Mesendoderm (in vitro differentiated cells): Measurements from ENCODE around the gene ESYT1.

ENCODE experiments used
- DNase-seq: peaks from one replicate; pipeline ENCODE4 v3.0.0; 2013
- H2AK5ac ChIP-seq: 2 replicates; pipeline ENCODE4 v1.6.1; 2013; ENCODE audit warnings: low read length, inconsistent platforms
- H2BK120ac ChIP-seq: 2 replicates; pipeline ENCODE4 v1.6.1; 2013; ENCODE audit warnings: low read depth, mild to moderate bottlenecking, low read length, moderate library complexity, mixed read lengths
- H2BK15ac ChIP-seq: replicated peaks from 2 replicates; pipeline ENCODE4 v1.6.1; 2013; ENCODE audit warnings: low read depth, mild to moderate bottlenecking, moderate library complexity
- H2BK5ac ChIP-seq: 2 replicates; pipeline ENCODE4 v1.6.1; 2013; ENCODE audit warnings: low read length, inconsistent platforms
- H3K18ac ChIP-seq: 2 replicates; pipeline ENCODE4 v1.6.1; 2013; ENCODE audit warnings: mild to moderate bottlenecking, low read length, mixed read lengths
- H3K23ac ChIP-seq: one replicate; pipeline ENCODE4 v1.6.1; 2013; ENCODE audit warnings: low read length
- H3K27ac ChIP-seq: 2 replicates; pipeline ENCODE4 v1.5.1; 2013; ENCODE audit warnings: low read depth, mild to moderate bottlenecking, inconsistent platforms, low read length, moderate library complexity
- H3K27me3 ChIP-seq: 2 replicates; pipeline ENCODE4 v1.6.1; 2013; ENCODE audit warnings: low read length, control low read depth, mild to moderate bottlenecking, inconsistent platforms; ENCODE audit not compliant: insufficient read depth, poor library complexity
- H3K36me3 ChIP-seq: 2 replicates; pipeline ENCODE4 v1.6.1; 2013; ENCODE audit warnings: low read length, inconsistent platforms; ENCODE audit not compliant: control insufficient read depth, insufficient read depth
- H3K4ac ChIP-seq: one replicate; pipeline ENCODE4 v1.6.1; 2013; ENCODE audit warnings: low read depth, mild to moderate bottlenecking, low read length, moderate library complexity
- H3K4me1 ChIP-seq: 2 replicates; pipeline ENCODE4 v1.6.1; 2013; ENCODE audit warnings: low read depth, low read length, inconsistent platforms; ENCODE audit not compliant: control insufficient read depth
- H3K4me2 ChIP-seq: 2 replicates; pipeline ENCODE4 v1.6.1; 2013; ENCODE audit warnings: low read length
- H3K4me3 ChIP-seq: 2 replicates; pipeline ENCODE4 v1.5.1; 2013; ENCODE audit warnings: mild to moderate bottlenecking, low read length
- H3K56ac ChIP-seq: one replicate; pipeline ENCODE4 v1.6.1; 2013; ENCODE audit warnings: low read length
- H3K79me1 ChIP-seq: 2 replicates; pipeline ENCODE4 v1.6.1; 2013; ENCODE audit warnings: low read length, inconsistent platforms
- H3K79me2 ChIP-seq: 2 replicates; pipeline ENCODE4 v1.6.1; 2013; ENCODE audit warnings: mild to moderate bottlenecking, low read length; ENCODE audit not compliant: control insufficient read depth, insufficient read depth
- H3K9ac ChIP-seq: 2 replicates; pipeline ENCODE4 v1.6.1; 2013; ENCODE audit warnings: low read length, inconsistent platforms
- H4K5ac ChIP-seq: one replicate; pipeline ENCODE4 v1.6.1; 2013; ENCODE audit warnings: low read length
- H4K8ac ChIP-seq: one replicate; pipeline ENCODE4 v1.6.1; 2013; ENCODE audit warnings: low read depth, mild to moderate bottlenecking, control low read depth, low read length, moderate library complexity
- WGBS: extraction: QIAGEN DNeasy Blood & Tissue Kit; methylation state at CpG from one replicate; pipeline ENCODE4 v1.1.7; 2013; ENCODE audit warnings: low lambda C conversion rate, missing lambda C conversion rate; ENCODE audit not compliant: insufficient coverage; ENCODE audit errors: extremely low coverage; 5-methylcytosine and 5-hydroxymethylcytosine counted together

ESYT1 gene

DNA sequence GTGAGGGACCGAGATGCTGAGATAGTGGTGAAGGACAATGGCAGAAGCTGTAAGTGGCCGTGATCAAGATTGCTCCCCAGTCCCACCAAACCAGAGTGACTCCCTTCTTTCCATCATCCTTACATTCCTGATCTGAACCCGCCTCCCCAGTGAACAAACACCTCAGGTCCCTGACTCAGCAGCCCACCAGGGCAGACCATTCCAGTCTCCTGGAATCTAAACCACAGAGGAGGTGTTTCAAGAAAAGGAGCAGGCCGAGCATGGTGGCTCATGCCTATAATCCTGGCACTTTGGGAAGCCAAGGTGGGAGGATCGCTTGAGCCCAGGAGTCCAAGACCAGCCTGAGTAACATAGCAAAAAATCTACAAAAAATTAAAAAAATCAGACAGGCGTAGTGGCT is 41.5 kb upstream of the ESYT1 start:
- Histone ChIP-seq H3K4me1 (no peaks in the 10 kb centered on the region), H3K79me1 (peaks cover 3% of the 10 kb centered on the region), H3K27ac (no peak overlapping the region), H3K4me2 (no peak overlapping the region), H3K18ac (no peak overlapping the region), H3K9ac (no peak overlapping the region), H2BK15ac (no peak overlapping the region), H3K4ac (no peak overlapping the region), H3K36me3 (no peaks in the 10 kb centered on the region), H3K23ac (no peak overlapping the region), H3K4me3 (no peak overlapping the region), H3K79me2 (peaks cover 9% of the 10 kb centered on the region), H4K8ac (no peak overlapping the region), H2BK5ac (no peak overlapping the region), H4K5ac (no peak overlapping the region), H3K56ac (no peak overlapping the region), H2AK5ac (no peak overlapping the region), H3K27me3 (no peaks in the 10 kb centered on the region), H2BK120ac (no peak overlapping the region)
- peak; percentile 18 for DNase-seq
- no CpG with 5 or more reads among the region's 6 CpGs for WGBS

DNA sequence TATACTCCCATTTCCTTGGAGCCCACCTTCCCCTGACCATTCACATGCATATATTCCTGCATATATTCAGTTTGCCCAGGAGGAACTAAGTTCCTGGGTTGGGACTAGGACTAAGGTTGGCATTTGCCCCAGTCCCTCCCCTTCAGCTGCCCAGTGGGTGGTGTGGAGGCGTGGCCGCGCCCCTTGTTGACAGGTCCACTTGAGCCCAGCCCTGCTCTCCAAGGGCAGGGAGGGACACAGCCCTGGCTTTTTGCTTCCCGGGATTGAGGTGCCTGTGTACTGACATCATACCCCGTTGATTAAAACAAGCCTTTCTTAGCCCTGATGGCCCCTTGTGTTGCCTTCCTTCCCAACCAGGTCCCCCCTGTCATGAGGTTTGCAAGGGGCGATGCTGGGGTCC is 40.8 kb upstream of the ESYT1 start:
- Histone ChIP-seq H3K9ac (no peak overlapping the region), H2BK5ac (no peak overlapping the region), H3K79me2 (peaks cover 4% of the 10 kb centered on the region), H3K23ac (no peak overlapping the region), H3K4me1 (no peaks in the 10 kb centered on the region), H4K8ac (no peak overlapping the region), H3K27ac (no peak overlapping the region), H4K5ac (no peak overlapping the region), H2BK15ac (no peak overlapping the region), H3K4me2 (no peak overlapping the region), H2AK5ac (no peak overlapping the region), H3K79me1 (peaks cover 3% of the 10 kb centered on the region), H3K4ac (no peak overlapping the region), H3K4me3 (no peak overlapping the region), H3K18ac (no peak overlapping the region), H3K56ac (no peak overlapping the region), H2BK120ac (no peak overlapping the region), H3K36me3 (no peaks in the 10 kb centered on the region), H3K27me3 (no peaks in the 10 kb centered on the region)
- WGBS: no CpG with 5 or more reads among the region's 6 CpGs
- no peak for DNase-seq

DNA sequence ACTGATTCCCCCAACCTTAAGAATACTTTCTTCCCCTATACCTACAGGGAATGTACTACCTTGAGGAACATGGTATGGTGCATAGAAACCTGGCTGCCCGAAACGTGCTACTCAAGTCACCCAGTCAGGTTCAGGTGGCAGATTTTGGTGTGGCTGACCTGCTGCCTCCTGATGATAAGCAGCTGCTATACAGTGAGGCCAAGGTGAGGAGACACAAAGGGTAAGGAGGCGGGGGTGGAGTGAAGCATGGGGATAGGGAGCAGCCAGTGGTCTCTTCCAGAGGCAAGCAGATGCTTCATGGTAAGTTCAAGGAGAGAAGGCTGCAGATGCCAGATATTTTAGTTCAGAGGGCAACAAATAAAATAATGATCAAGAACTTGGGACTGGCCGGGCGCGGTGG is 30.3 kb upstream of the ESYT1 start:
- WGBS: no CpG with 5 or more reads among the region's 6 CpGs
- H3K4me2 ChIP-seq: no peak overlapping the region
- H3K27me3 ChIP-seq: no peaks in the 10 kb centered on the region
- no peak overlapping the region for H3K4ac ChIP-seq
- no peak overlapping the region for H2BK5ac ChIP-seq
- H3K79me1 ChIP-seq: no peaks in the 10 kb centered on the region
- peaks cover 2% of the 10 kb centered on the region for H3K36me3 ChIP-seq
- H2BK15ac ChIP-seq: no peak overlapping the region
- H3K56ac ChIP-seq: no peak overlapping the region
- no peak overlapping the region for H3K27ac ChIP-seq
- no peaks in the 10 kb centered on the region for H3K79me2 ChIP-seq
- no peak overlapping the region for H3K23ac ChIP-seq
- no peaks in the 10 kb centered on the region for H3K4me1 ChIP-seq
- H2AK5ac ChIP-seq: no peak overlapping the region
- no peak overlapping the region for H4K8ac ChIP-seq
- H3K4me3 ChIP-seq: no peak overlapping the region
- no peak overlapping the region for H3K18ac ChIP-seq
- no peak overlapping the region for H2BK120ac ChIP-seq
- no peak for DNase-seq
- H3K9ac ChIP-seq: no peak overlapping the region
- no peak overlapping the region for H4K5ac ChIP-seq

- no peak for DNase-seq
- Histone ChIP-seq H2BK15ac (no peak overlapping the region), H3K18ac (no peak overlapping the region)
Measured at GRCh38 chr12:56098592-56098991, 29.5 kb upstream of the ESYT1 start.

GRCh38 chr12:56099787-56100186 is 28.3 kb upstream of the ESYT1 start:
- Histone ChIP-seq H3K4ac (no peak overlapping the region), H3K27ac (no peak overlapping the region), H2AK5ac (no peak overlapping the region), H2BK120ac (no peak overlapping the region), H4K5ac (no peak overlapping the region), H3K79me2 (peaks cover 4% of the 10 kb centered on the region), H4K8ac (no peak overlapping the region), H3K4me1 (no peaks in the 10 kb centered on the region), H3K36me3 (peaks cover 2% of the 10 kb centered on the region), H3K56ac (no peak overlapping the region), H3K23ac (no peak overlapping the region), H3K4me2 (no peak overlapping the region), H2BK5ac (no peak overlapping the region), H3K18ac (no peak overlapping the region), H3K27me3 (no peaks in the 10 kb centered on the region), H2BK15ac (no peak overlapping the region), H3K4me3 (no peak overlapping the region), H3K9ac (no peak overlapping the region), H3K79me1 (no peaks in the 10 kb centered on the region)
- DNase-seq: no peak
- no CpG with 5 or more reads among the region's 4 CpGs for WGBS

More at GRCh38 chr12:56098592-56098991, 29.5 kb upstream of the ESYT1 start:
- no CpG with 5 or more reads among the region's 3 CpGs for WGBS
- H3K36me3 ChIP-seq: peaks cover 2% of the 10 kb centered on the region
- no peak overlapping the region for H3K4me2 ChIP-seq
- H3K27me3 ChIP-seq: no peaks in the 10 kb centered on the region
- H3K4me3 ChIP-seq: no peak overlapping the region
- no peak overlapping the region for H3K27ac ChIP-seq
- H3K9ac ChIP-seq: no peak overlapping the region
- H3K79me1 ChIP-seq: no peaks in the 10 kb centered on the region
- no peak overlapping the region for H3K4ac ChIP-seq
- no peak overlapping the region for H4K5ac ChIP-seq
- H4K8ac ChIP-seq: no peak overlapping the region
- no peak overlapping the region for H3K56ac ChIP-seq
- no peaks in the 10 kb centered on the region for H3K4me1 ChIP-seq
- H2BK120ac ChIP-seq: no peak overlapping the region
- H2BK5ac ChIP-seq: no peak overlapping the region
- H3K79me2 ChIP-seq: no peaks in the 10 kb centered on the region
- H2AK5ac ChIP-seq: no peak overlapping the region
- no peak overlapping the region for H3K23ac ChIP-seq

GRCh38 chr12:56101045-56101444 is 27.0 kb upstream of the ESYT1 start:
- no peak overlapping the region for H3K4me3 ChIP-seq
- no peak overlapping the region for H2AK5ac ChIP-seq
- no peak overlapping the region for H2BK120ac ChIP-seq
- no peak overlapping the region for H3K18ac ChIP-seq
- no peaks in the 10 kb centered on the region for H3K79me1 ChIP-seq
- H3K56ac ChIP-seq: no peak overlapping the region
- no peak overlapping the region for H3K4ac ChIP-seq
- no peaks in the 10 kb centered on the region for H3K4me1 ChIP-seq
- H2BK15ac ChIP-seq: no peak overlapping the region
- no peak overlapping the region for H3K27ac ChIP-seq
- H3K79me2 ChIP-seq: peaks cover 16% of the 10 kb centered on the region
- no peak overlapping the region for H2BK5ac ChIP-seq
- H4K8ac ChIP-seq: no peak overlapping the region
- no peak overlapping the region for H3K23ac ChIP-seq
- H3K36me3 ChIP-seq: peaks cover 2% of the 10 kb centered on the region
- no peak overlapping the region for H3K4me2 ChIP-seq
- no peak overlapping the region for H4K5ac ChIP-seq
- WGBS: no CpG with 5 or more reads among the region's 14 CpGs
- H3K27me3 ChIP-seq: no peaks in the 10 kb centered on the region
- no peak for DNase-seq
- H3K9ac ChIP-seq: no peak overlapping the region
